ENCODE results near the gene SNX8. TPM values are rescaled to one million over a fixed set of nuclear protein-coding genes. Genes with fewer than 3 reads are reported as not detected.

The SNX8 gene
- total and polyA plus RNA-seq, 2 of the 13 experiments (the other 11 are each of a cell fraction or from before 2014, with no cell fraction given), result 20.6 to 45.2 TPM

DNA sequence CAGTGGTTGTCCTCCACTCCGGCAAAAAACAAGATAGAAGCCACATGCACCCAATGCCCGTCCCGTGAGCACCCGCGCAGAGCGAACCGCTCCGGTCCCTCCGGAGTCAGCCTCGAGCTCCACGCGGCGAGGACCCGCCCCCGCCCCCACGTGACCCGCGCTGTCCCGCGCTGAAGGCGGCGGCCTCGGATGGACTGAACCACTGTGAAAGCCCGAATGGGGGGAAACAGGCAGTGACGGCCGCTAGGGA, 39.6 kb upstream of the SNX8 start (continued):
- TF ChIP-seq, protein P1, sequence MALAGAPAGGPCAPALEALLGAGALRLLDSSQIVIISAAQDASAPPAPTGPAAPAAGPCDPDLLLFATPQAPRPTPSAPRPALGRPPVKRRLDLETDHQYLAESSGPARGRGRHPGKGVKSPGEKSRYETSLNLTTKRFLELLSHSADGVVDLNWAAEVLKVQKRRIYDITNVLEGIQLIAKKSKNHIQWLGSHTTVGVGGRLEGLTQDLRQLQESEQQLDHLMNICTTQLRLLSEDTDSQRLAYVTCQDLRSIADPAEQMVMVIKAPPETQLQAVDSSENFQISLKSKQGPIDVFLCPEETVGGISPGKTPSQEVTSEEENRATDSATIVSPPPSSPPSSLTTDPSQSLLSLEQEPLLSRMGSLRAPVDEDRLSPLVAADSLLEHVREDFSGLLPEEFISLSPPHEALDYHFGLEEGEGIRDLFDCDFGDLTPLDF (CRISPR knock-in tag; IDR thresholded peaks at IDR 0.05), result peak; percentile 95
- TF ChIP-seq RBFOX2 (IDR thresholded peaks at IDR 0.05; ENCODE audit: low read depth, low read length) (peak; percentile 84), ISX (CRISPR knock-in tag; conservative IDR thresholded peaks at IDR 0.05) (peak; percentile 66; the same call in 1 of the 2 replicates), ZFP37 (CRISPR knock-in tag; IDR thresholded peaks at IDR 0.05; ENCODE audit: borderline replicate concordance) (peak; percentile 71; the same call in 1 of the 2 replicates), SRSF9 (IDR thresholded peaks at IDR 0.05; ENCODE audit: borderline replicate concordance, insufficient read depth, low read depth, low read length, poor library complexity, severe bottlenecking) (no peak), ZNF781 (CRISPR knock-in tag; IDR thresholded peaks at IDR 0.05; ENCODE audit: borderline replicate concordance, not compliant biosample characterization) (peak; percentile 97), ZNF317 (CRISPR knock-in tag; IDR thresholded peaks at IDR 0.05) (no peak), FOSL2 (CRISPR knock-in tag; IDR thresholded peaks at IDR 0.05) (peak; percentile 55), FOXA1 (IDR thresholded peaks at IDR 0.05) (no peak), FOXA1 (CRISPR knock-in tag; IDR thresholded peaks at IDR 0.05) (no peak), ZNF816 (CRISPR knock-in tag; IDR thresholded peaks at IDR 0.05; ENCODE audit: borderline replicate concordance) (peak; percentile 82; the same call in 1 of the 2 replicates), ZNF253 (CRISPR knock-in tag; IDR thresholded peaks at IDR 0.05; ENCODE audit: borderline replicate concordance) (peak; percentile 88), ZNF549 (CRISPR knock-in tag; IDR thresholded peaks at IDR 0.05) (no peak), JDP2 (CRISPR knock-in tag; IDR thresholded peaks at IDR 0.05; ENCODE audit: borderline replicate concordance) (no peak), XRCC5 (optimal IDR thresholded peaks at IDR 0.05; ENCODE audit: low read length) (peak; percentile 11), ZNF782 (CRISPR knock-in tag; IDR thresholded peaks at IDR 0.05; ENCODE audit: borderline replicate concordance) (peak; percentile 50; the same call in 1 of the 2 replicates), ZNF20 (CRISPR knock-in tag; IDR thresholded peaks at IDR 0.05) (no peak), ZNF354B (CRISPR knock-in tag; IDR thresholded peaks at IDR 0.05) (no peak), ZNF33A (CRISPR knock-in tag; IDR thresholded peaks at IDR 0.05; ENCODE audit: borderline replicate concordance) (0 out of 2 replicates have a peak, but pooled peaks have one; percentile 79), HMG20A (CRISPR knock-in tag; IDR thresholded peaks at IDR 0.05; ENCODE audit: borderline replicate concordance) (no peak), KDM2A (CRISPR knock-in tag; IDR thresholded peaks at IDR 0.05; ENCODE audit: borderline replicate concordance, low read depth) (peak; percentile 84), ZNF460 (CRISPR knock-in tag; IDR thresholded peaks at IDR 0.05; ENCODE audit: borderline replicate concordance) (0 out of 2 replicates have a peak, but pooled peaks have one; percentile 30), ZNF614 (CRISPR knock-in tag; IDR thresholded peaks at IDR 0.05; ENCODE audit: borderline replicate concordance) (0 out of 2 replicates have a peak, but pooled peaks have one; percentile 24), ZNF3 (CRISPR knock-in tag; IDR thresholded peaks at IDR 0.05) (no peak), THAP11 (CRISPR knock-in tag; IDR thresholded peaks at IDR 0.05) (0 out of 2 replicates have a peak, but pooled peaks have one; percentile 8)
- TF ChIP-seq, protein P2, sequence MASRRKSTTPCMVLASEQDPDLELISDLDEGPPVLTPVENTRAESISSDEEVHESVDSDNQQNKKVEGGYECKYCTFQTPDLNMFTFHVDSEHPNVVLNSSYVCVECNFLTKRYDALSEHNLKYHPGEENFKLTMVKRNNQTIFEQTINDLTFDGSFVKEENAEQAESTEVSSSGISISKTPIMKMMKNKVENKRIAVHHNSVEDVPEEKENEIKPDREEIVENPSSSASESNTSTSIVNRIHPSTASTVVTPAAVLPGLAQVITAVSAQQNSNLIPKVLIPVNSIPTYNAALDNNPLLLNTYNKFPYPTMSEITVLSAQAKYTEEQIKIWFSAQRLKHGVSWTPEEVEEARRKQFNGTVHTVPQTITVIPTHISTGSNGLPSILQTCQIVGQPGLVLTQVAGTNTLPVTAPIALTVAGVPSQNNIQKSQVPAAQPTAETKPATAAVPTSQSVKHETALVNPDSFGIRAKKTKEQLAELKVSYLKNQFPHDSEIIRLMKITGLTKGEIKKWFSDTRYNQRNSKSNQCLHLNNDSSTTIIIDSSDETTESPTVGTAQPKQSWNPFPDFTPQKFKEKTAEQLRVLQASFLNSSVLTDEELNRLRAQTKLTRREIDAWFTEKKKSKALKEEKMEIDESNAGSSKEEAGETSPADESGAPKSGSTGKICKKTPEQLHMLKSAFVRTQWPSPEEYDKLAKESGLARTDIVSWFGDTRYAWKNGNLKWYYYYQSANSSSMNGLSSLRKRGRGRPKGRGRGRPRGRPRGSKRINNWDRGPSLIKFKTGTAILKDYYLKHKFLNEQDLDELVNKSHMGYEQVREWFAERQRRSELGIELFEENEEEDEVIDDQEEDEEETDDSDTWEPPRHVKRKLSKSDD (CRISPR knock-in tag; IDR thresholded peaks at IDR 0.05; ENCODE audit: low read depth), result peak; percentile 65; the same call in 1 of the 2 replicates
- TF ChIP-seq, protein P3, sequence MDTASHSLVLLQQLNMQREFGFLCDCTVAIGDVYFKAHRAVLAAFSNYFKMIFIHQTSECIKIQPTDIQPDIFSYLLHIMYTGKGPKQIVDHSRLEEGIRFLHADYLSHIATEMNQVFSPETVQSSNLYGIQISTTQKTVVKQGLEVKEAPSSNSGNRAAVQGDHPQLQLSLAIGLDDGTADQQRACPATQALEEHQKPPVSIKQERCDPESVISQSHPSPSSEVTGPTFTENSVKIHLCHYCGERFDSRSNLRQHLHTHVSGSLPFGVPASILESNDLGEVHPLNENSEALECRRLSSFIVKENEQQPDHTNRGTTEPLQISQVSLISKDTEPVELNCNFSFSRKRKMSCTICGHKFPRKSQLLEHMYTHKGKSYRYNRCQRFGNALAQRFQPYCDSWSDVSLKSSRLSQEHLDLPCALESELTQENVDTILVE (CRISPR knock-in tag; IDR thresholded peaks at IDR 0.05), result peak; percentile 49; the same call in 1 of the 2 replicates
- TF ChIP-seq, protein P4, sequence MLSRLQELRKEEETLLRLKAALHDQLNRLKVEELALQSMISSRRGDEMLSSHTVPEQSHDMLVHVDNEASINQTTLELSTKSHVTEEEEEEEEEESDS (CRISPR knock-in tag; IDR thresholded peaks at IDR 0.05; ENCODE audit: borderline replicate concordance), result peak; percentile 68

All from HepG2 (cell line).